ENCODE measurements around the gene EYA2.

GRCh38 chr20:47221036-47221625 lies 326.5 kb downstream of the EYA2 start:
- TF ChIP-seq RARB (CRISPR knock-in tag; IDR thresholded peaks at IDR 0.05) (no peak), PATZ1 (CRISPR knock-in tag; IDR thresholded peaks at IDR 0.05; ENCODE audit: borderline replicate concordance) (no peak), ZC3H10 (CRISPR knock-in tag; IDR thresholded peaks at IDR 0.05) (no peak), ZFP3 (CRISPR knock-in tag; IDR thresholded peaks at IDR 0.05) (no peak), POU6F1 (CRISPR knock-in tag; IDR thresholded peaks at IDR 0.05; ENCODE audit: borderline replicate concordance, low read depth) (no peak), ARNTL (CRISPR knock-in tag; IDR thresholded peaks at IDR 0.05; ENCODE audit: borderline replicate concordance, low read depth) (no peak), ZFP30 (CRISPR knock-in tag; IDR thresholded peaks at IDR 0.05) (no peak), TSHZ2 (CRISPR knock-in tag; IDR thresholded peaks at IDR 0.05) (no peak), OSR1 (CRISPR knock-in tag; IDR thresholded peaks at IDR 0.05) (no peak), ISL1 (CRISPR knock-in tag; IDR thresholded peaks at IDR 0.05) (no peak), SNAI2 (CRISPR knock-in tag; IDR thresholded peaks at IDR 0.05) (no peak), CREB5 (CRISPR knock-in tag; IDR thresholded peaks at IDR 0.05; ENCODE audit: low read depth) (no peak)

Measured in SK-N-SH treated with all-trans-retinoic acid at 6 μM for 48 hours (cell line).